ENCODE data around the gene ADD1. TPM values are rescaled to one million over a fixed set of nuclear protein-coding genes. Genes with fewer than 3 reads are reported as not detected.

The ADD1 gene
- total and polyA plus RNA-seq, 2 of the 13 experiments (the other 11 are each of a cell fraction or from before 2014, with no cell fraction given) = 73.9 to 122 TPM

- TF ChIP-seq, protein P1, sequence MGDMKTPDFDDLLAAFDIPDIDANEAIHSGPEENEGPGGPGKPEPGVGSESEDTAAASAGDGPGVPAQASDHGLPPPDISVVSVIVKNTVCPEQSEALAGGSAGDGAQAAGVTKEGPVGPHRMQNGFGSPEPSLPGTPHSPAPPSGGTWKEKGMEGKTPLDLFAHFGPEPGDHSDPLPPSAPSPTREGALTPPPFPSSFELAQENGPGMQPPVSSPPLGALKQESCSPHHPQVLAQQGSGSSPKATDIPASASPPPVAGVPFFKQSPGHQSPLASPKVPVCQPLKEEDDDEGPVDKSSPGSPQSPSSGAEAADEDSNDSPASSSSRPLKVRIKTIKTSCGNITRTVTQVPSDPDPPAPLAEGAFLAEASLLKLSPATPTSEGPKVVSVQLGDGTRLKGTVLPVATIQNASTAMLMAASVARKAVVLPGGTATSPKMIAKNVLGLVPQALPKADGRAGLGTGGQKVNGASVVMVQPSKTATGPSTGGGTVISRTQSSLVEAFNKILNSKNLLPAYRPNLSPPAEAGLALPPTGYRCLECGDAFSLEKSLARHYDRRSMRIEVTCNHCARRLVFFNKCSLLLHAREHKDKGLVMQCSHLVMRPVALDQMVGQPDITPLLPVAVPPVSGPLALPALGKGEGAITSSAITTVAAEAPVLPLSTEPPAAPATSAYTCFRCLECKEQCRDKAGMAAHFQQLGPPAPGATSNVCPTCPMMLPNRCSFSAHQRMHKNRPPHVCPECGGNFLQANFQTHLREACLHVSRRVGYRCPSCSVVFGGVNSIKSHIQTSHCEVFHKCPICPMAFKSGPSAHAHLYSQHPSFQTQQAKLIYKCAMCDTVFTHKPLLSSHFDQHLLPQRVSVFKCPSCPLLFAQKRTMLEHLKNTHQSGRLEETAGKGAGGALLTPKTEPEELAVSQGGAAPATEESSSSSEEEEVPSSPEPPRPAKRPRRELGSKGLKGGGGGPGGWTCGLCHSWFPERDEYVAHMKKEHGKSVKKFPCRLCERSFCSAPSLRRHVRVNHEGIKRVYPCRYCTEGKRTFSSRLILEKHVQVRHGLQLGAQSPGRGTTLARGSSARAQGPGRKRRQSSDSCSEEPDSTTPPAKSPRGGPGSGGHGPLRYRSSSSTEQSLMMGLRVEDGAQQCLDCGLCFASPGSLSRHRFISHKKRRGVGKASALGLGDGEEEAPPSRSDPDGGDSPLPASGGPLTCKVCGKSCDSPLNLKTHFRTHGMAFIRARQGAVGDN (CRISPR knock-in tag; IDR thresholded peaks at IDR 0.05) = peak; percentile 78
- TF ChIP-seq, protein P2, sequence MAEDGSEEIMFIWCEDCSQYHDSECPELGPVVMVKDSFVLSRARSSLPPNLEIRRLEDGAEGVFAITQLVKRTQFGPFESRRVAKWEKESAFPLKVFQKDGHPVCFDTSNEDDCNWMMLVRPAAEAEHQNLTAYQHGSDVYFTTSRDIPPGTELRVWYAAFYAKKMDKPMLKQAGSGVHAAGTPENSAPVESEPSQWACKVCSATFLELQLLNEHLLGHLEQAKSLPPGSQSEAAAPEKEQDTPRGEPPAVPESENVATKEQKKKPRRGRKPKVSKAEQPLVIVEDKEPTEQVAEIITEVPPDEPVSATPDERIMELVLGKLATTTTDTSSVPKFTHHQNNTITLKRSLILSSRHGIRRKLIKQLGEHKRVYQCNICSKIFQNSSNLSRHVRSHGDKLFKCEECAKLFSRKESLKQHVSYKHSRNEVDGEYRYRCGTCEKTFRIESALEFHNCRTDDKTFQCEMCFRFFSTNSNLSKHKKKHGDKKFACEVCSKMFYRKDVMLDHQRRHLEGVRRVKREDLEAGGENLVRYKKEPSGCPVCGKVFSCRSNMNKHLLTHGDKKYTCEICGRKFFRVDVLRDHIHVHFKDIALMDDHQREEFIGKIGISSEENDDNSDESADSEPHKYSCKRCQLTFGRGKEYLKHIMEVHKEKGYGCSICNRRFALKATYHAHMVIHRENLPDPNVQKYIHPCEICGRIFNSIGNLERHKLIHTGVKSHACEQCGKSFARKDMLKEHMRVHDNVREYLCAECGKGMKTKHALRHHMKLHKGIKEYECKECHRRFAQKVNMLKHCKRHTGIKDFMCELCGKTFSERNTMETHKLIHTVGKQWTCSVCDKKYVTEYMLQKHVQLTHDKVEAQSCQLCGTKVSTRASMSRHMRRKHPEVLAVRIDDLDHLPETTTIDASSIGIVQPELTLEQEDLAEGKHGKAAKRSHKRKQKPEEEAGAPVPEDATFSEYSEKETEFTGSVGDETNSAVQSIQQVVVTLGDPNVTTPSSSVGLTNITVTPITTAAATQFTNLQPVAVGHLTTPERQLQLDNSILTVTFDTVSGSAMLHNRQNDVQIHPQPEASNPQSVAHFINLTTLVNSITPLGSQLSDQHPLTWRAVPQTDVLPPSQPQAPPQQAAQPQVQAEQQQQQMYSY (CRISPR knock-in tag; IDR thresholded peaks at IDR 0.05) = no peak
- TF ChIP-seq, protein P3, sequence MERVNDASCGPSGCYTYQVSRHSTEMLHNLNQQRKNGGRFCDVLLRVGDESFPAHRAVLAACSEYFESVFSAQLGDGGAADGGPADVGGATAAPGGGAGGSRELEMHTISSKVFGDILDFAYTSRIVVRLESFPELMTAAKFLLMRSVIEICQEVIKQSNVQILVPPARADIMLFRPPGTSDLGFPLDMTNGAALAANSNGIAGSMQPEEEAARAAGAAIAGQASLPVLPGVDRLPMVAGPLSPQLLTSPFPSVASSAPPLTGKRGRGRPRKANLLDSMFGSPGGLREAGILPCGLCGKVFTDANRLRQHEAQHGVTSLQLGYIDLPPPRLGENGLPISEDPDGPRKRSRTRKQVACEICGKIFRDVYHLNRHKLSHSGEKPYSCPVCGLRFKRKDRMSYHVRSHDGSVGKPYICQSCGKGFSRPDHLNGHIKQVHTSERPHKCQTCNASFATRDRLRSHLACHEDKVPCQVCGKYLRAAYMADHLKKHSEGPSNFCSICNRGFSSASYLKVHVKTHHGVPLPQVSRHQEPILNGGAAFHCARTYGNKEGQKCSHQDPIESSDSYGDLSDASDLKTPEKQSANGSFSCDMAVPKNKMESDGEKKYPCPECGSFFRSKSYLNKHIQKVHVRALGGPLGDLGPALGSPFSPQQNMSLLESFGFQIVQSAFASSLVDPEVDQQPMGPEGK (CRISPR knock-in tag; IDR thresholded peaks at IDR 0.05) = peak; percentile 88
- TF ChIP-seq ZNF678 (CRISPR knock-in tag; IDR thresholded peaks at IDR 0.05) = no peak
- no peak for TF ChIP-seq SOX13 (IDR thresholded peaks at IDR 0.05)
- peak in 1 of 2 experiments; percentile 9; a peak in 1 of 4 replicates for TF ChIP-seq SOX13 (CRISPR knock-in tag; conservative IDR thresholded peaks at IDR 0.05 in 1 of 2, IDR thresholded peaks at IDR 0.05 in 1 of 2)
- TF ChIP-seq ZFP1 (CRISPR knock-in tag; IDR thresholded peaks at IDR 0.05) = no peak
- peak; percentile 74; the same call in 1 of the 2 replicates for TF ChIP-seq ZNF607 (CRISPR knock-in tag; IDR thresholded peaks at IDR 0.05; ENCODE audit: borderline replicate concordance)
- TF ChIP-seq, protein P4, sequence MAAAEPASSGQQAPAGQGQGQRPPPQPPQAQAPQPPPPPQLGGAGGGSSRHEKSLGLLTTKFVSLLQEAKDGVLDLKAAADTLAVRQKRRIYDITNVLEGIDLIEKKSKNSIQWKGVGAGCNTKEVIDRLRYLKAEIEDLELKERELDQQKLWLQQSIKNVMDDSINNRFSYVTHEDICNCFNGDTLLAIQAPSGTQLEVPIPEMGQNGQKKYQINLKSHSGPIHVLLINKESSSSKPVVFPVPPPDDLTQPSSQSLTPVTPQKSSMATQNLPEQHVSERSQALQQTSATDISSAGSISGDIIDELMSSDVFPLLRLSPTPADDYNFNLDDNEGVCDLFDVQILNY (CRISPR knock-in tag; conservative IDR thresholded peaks at IDR 0.05) = 0 out of 2 replicates have a peak, but pooled peaks have one; percentile 12
- peak; percentile 53; the same call in 1 of the 2 replicates for TF ChIP-seq KMT2B (CRISPR knock-in tag; IDR thresholded peaks at IDR 0.05)
- TF ChIP-seq ZBTB34 (CRISPR knock-in tag; IDR thresholded peaks at IDR 0.05) = peak; percentile 30; the same call in 1 of the 2 replicates
- TF ChIP-seq, protein P5, sequence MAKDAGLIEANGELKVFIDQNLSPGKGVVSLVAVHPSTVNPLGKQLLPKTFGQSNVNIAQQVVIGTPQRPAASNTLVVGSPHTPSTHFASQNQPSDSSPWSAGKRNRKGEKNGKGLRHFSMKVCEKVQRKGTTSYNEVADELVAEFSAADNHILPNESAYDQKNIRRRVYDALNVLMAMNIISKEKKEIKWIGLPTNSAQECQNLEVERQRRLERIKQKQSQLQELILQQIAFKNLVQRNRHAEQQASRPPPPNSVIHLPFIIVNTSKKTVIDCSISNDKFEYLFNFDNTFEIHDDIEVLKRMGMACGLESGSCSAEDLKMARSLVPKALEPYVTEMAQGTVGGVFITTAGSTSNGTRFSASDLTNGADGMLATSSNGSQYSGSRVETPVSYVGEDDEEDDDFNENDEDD (CRISPR knock-in tag; IDR thresholded peaks at IDR 0.05; ENCODE audit: borderline replicate concordance) = peak; percentile 64; the same call in 1 of the 2 replicates
- TF ChIP-seq NFYC (CRISPR knock-in tag; IDR thresholded peaks at IDR 0.05) = peak; percentile 94
Measured at GRCh38 chr4:2843263-2843940, at the start of gene ADD1 (continued).
